ENCODE results near the gene OR2A25. TPM values are rescaled to one million over a fixed set of nuclear protein-coding genes. Genes with fewer than 3 reads are reported as not detected.
"Not testable (repeated sequence)": the region's sequence is repeated elsewhere in the genome, so short reads cannot be mapped to it uniquely, and the experiment has no call there.

The OR2A25 gene
- total and polyA plus RNA-seq, 2 donors, result not detected

- Histone ChIP-seq H3K4me1 (ENCODE audit: insufficient read depth) (no peaks in the 10 kb centered on the region), H3K27ac (ENCODE audit: low read depth) (no peak overlapping the region), H3K4me3 (ENCODE audit: low read depth, low read length) (no peak overlapping the region), H3K36me3 (ENCODE audit: insufficient read depth) (no peaks in the 10 kb centered on the region)
- 73% methylated on average over 1 of the region's 1 CpG for WGBS
- no peak for DNase-seq (ENCODE audit: extremely low spot score)
Measured at GRCh38 chr7:144037414-144038035, 32.1 kb upstream of the OR2A25 start.

- no peak for DNase-seq (ENCODE audit: extremely low spot score)
- Histone ChIP-seq H3K27ac (ENCODE audit: low read depth) (no peak overlapping the region), H3K4me3 (ENCODE audit: low read depth, low read length) (no peak overlapping the region), H3K4me1 (ENCODE audit: insufficient read depth) (no peaks in the 10 kb centered on the region), H3K36me3 (ENCODE audit: insufficient read depth) (no peaks in the 10 kb centered on the region)
- 52% methylated on average over 4 of the region's 4 CpGs for WGBS
Measured at GRCh38 chr7:144038887-144039286, 30.7 kb upstream of the OR2A25 start.

GRCh38 chr7:144048648-144049047 lies 21.0 kb upstream of the OR2A25 start, which contains the start of gene OR2A5:
OR2A5 (plus strand) TSS chr7:144048948; CDS start chr7:144050402, 1,454 bp downstream.
- 63% methylated on average over 1 of the region's 1 CpG for WGBS
- H3K4me3 ChIP-seq (ENCODE audit: low read depth, low read length), result no peak within 1 kb of the TSS
- no peak for DNase-seq (ENCODE audit: extremely low spot score)
- H3K36me3 ChIP-seq (ENCODE audit: insufficient read depth), result no peaks in the 10 kb centered on the region
- H3K27ac ChIP-seq (ENCODE audit: low read depth), result no peak within 1 kb of the TSS
- no peaks in the 10 kb centered on the region for H3K4me1 ChIP-seq (ENCODE audit: insufficient read depth)

GRCh38 chr7:144049491-144049890 lies 20.1 kb upstream of the OR2A25 start:
- H3K27ac ChIP-seq (ENCODE audit: low read depth), result no peak overlapping the region
- DNase-seq (ENCODE audit: extremely low spot score), result no peak
- no peak overlapping the region for H3K4me3 ChIP-seq (ENCODE audit: low read depth, low read length)
- WGBS, result 51% methylated on average over 2 of the region's 2 CpGs
- H3K4me1 ChIP-seq (ENCODE audit: insufficient read depth), result no peaks in the 10 kb centered on the region
- H3K36me3 ChIP-seq (ENCODE audit: insufficient read depth), result no peaks in the 10 kb centered on the region

GRCh38 chr7:144050093-144050492 lies 19.5 kb upstream of the OR2A25 start:
- H3K4me1 ChIP-seq (ENCODE audit: insufficient read depth), result no peaks in the 10 kb centered on the region
- H3K27ac ChIP-seq (ENCODE audit: low read depth), result no peak overlapping the region
- H3K36me3 ChIP-seq (ENCODE audit: insufficient read depth), result no peaks in the 10 kb centered on the region
- DNase-seq (ENCODE audit: extremely low spot score), result no peak
- WGBS, result 21% methylated on average over 3 of the region's 3 CpGs
- H3K4me3 ChIP-seq (ENCODE audit: low read depth, low read length), result no peak overlapping the region

GRCh38 chr7:144050884-144051283 lies 18.7 kb upstream of the OR2A25 start:
- H3K27ac ChIP-seq (ENCODE audit: low read depth); H3K4me3 ChIP-seq (ENCODE audit: low read depth, low read length); H3K4me1 ChIP-seq (ENCODE audit: insufficient read depth); DNase-seq (ENCODE audit: extremely low spot score); H3K36me3 ChIP-seq (ENCODE audit: insufficient read depth): not testable (repeated sequence)
- 88% methylated on average over 8 of the region's 8 CpGs for WGBS

- no peaks in the 10 kb centered on the region for H3K36me3 ChIP-seq (ENCODE audit: insufficient read depth)
- DNase-seq (ENCODE audit: extremely low spot score), result no peak
- no peak overlapping the region for H3K4me3 ChIP-seq (ENCODE audit: low read depth, low read length)
- H3K4me1 ChIP-seq (ENCODE audit: insufficient read depth), result no peaks in the 10 kb centered on the region
- 73% methylated on average over 3 of the region's 3 CpGs for WGBS
- no peak overlapping the region for H3K27ac ChIP-seq (ENCODE audit: low read depth)
Measured at GRCh38 chr7:144057954-144058353, 11.7 kb upstream of the OR2A25 start.

GRCh38 chr7:144063710-144064109 lies 5.9 kb upstream of the OR2A25 start:
- DNase-seq (ENCODE audit: extremely low spot score), result no peak
- Histone ChIP-seq H3K4me1 (ENCODE audit: insufficient read depth) (no peaks in the 10 kb centered on the region), H3K4me3 (ENCODE audit: low read depth, low read length) (no peak overlapping the region), H3K36me3 (ENCODE audit: insufficient read depth) (no peaks in the 10 kb centered on the region), H3K27ac (ENCODE audit: low read depth) (no peak overlapping the region)
- 58% methylated on average over 3 of the region's 3 CpGs for WGBS

GRCh38 chr7:144069953-144070352 lies 342 bp downstream of the OR2A25 start:
- WGBS, result 43% methylated on average over 2 of the region's 2 CpGs
- Histone ChIP-seq H3K4me1 (ENCODE audit: insufficient read depth) (no peaks in the 10 kb centered on the region), H3K36me3 (ENCODE audit: insufficient read depth) (no peaks in the 10 kb centered on the region), H3K4me3 (ENCODE audit: low read depth, low read length) (no peak overlapping the region), H3K27ac (ENCODE audit: low read depth) (no peak overlapping the region)
- no peak for DNase-seq (ENCODE audit: extremely low spot score)

- Histone ChIP-seq H3K4me1 (ENCODE audit: insufficient read depth) (no peaks in the 10 kb centered on the region), H3K36me3 (ENCODE audit: insufficient read depth) (no peaks in the 10 kb centered on the region), H3K4me3 (ENCODE audit: low read depth, low read length) (no peak overlapping the region), H3K27ac (ENCODE audit: low read depth) (no peak overlapping the region)
- no peak for DNase-seq (ENCODE audit: extremely low spot score)
- WGBS, result 90% methylated on average over 8 of the region's 8 CpGs
Measured at GRCh38 chr7:144074374-144074773, 4.8 kb downstream of the OR2A25 start.

GRCh38 chr7:144085978-144086377 lies 16.4 kb downstream of the OR2A25 start, which contains the start of gene OR2A12:
OR2A12 (plus strand) TSS chr7:144086278; CDS start chr7:144095108, 8,830 bp downstream.
- 82% methylated on average over 2 of the region's 2 CpGs for WGBS
- Histone ChIP-seq H3K4me1 (ENCODE audit: insufficient read depth) (no peaks in the 10 kb centered on the region), H3K27ac (ENCODE audit: low read depth) (no peak within 1 kb of the TSS), H3K36me3 (ENCODE audit: insufficient read depth) (no peaks in the 10 kb centered on the region), H3K4me3 (ENCODE audit: low read depth, low read length) (no peak within 1 kb of the TSS)
- no peak for DNase-seq (ENCODE audit: extremely low spot score)

GRCh38 chr7:144086730-144087129 lies 17.1 kb downstream of the OR2A25 start:
- WGBS, result 60% methylated on average over 4 of the region's 4 CpGs
- no peaks in the 10 kb centered on the region for H3K36me3 ChIP-seq (ENCODE audit: insufficient read depth)
- no peak overlapping the region for H3K4me3 ChIP-seq (ENCODE audit: low read depth, low read length)
- no peaks in the 10 kb centered on the region for H3K4me1 ChIP-seq (ENCODE audit: insufficient read depth)
- no peak for DNase-seq (ENCODE audit: extremely low spot score)
- H3K27ac ChIP-seq (ENCODE audit: low read depth), result no peak overlapping the region

GRCh38 chr7:144087230-144087629 lies 17.6 kb downstream of the OR2A25 start:
- 75% methylated on average over 1 of the region's 1 CpG for WGBS

GRCh38 chr7:144090667-144091066 lies 21.1 kb downstream of the OR2A25 start:
- no peak for DNase-seq (ENCODE audit: extremely low spot score)
- H3K36me3 ChIP-seq (ENCODE audit: insufficient read depth), result no peaks in the 10 kb centered on the region
- WGBS, result 88% methylated on average over 3 of the region's 3 CpGs
- no peaks in the 10 kb centered on the region for H3K4me1 ChIP-seq (ENCODE audit: insufficient read depth)
- H3K27ac ChIP-seq (ENCODE audit: low read depth), result no peak overlapping the region
- no peak overlapping the region for H3K4me3 ChIP-seq (ENCODE audit: low read depth, low read length)

More at GRCh38 chr7:144087230-144087629, 17.6 kb downstream of the OR2A25 start:
- no peak overlapping the region for H3K27ac ChIP-seq (ENCODE audit: low read depth)
- H3K4me1 ChIP-seq (ENCODE audit: insufficient read depth), result no peaks in the 10 kb centered on the region
- no peaks in the 10 kb centered on the region for H3K36me3 ChIP-seq (ENCODE audit: insufficient read depth)
- DNase-seq (ENCODE audit: extremely low spot score), result no peak
- H3K4me3 ChIP-seq (ENCODE audit: low read depth, low read length), result no peak overlapping the region

GRCh38 chr7:144098776-144099175 lies 29.2 kb downstream of the OR2A25 start:
- H3K4me3 ChIP-seq (ENCODE audit: low read depth, low read length), result no peak overlapping the region
- H3K4me1 ChIP-seq (ENCODE audit: insufficient read depth), result no peaks in the 10 kb centered on the region
- H3K27ac ChIP-seq (ENCODE audit: low read depth), result no peak overlapping the region
- no peak for DNase-seq (ENCODE audit: extremely low spot score)
- H3K36me3 ChIP-seq (ENCODE audit: insufficient read depth), result no peaks in the 10 kb centered on the region

All from urinary bladder (tissue), 4 donors.